ENCODE measurements around the gene PLCB2.

PLCB2 gene

GRCh38 chr15:40292246-40292645 is 15.5 kb downstream of the PLCB2 start:
- no peak overlapping the region for H3K4me3 ChIP-seq (ENCODE audit: low read length)
- no peak for TF ChIP-seq CTCF (IDR thresholded peaks at IDR 0.05; ENCODE audit: insufficient read depth, low read depth, low read length, missing control alignments)
- DNase-seq (ENCODE audit: low read depth) = no peak

- H3K4me3 ChIP-seq (ENCODE audit: low read length) = peak overlapping the region; percentile 1
- TF ChIP-seq CTCF (IDR thresholded peaks at IDR 0.05; ENCODE audit: insufficient read depth, low read depth, low read length, missing control alignments) = no peak
- peak; percentile 73 for DNase-seq (ENCODE audit: low read depth)
These were observed 16.7 kb downstream of the PLCB2 start for GRCh38 chr15:40290918-40291574.

GRCh38 chr15:40290545-40290917 is 17.2 kb downstream of the PLCB2 start:
- no peak for DNase-seq (ENCODE audit: low read depth)
- no peak overlapping the region for H3K4me3 ChIP-seq (ENCODE audit: low read length)
- TF ChIP-seq CTCF (IDR thresholded peaks at IDR 0.05; ENCODE audit: insufficient read depth, low read depth, low read length, missing control alignments) = no peak

- no peak overlapping the region for H3K4me3 ChIP-seq (ENCODE audit: low read length)
- TF ChIP-seq CTCF (IDR thresholded peaks at IDR 0.05; ENCODE audit: insufficient read depth, low read depth, low read length, missing control alignments) = no peak
These were observed 18.5 kb downstream of the PLCB2 start for GRCh38 chr15:40289140-40289775.

GRCh38 chr15:40287968-40288367 is 19.8 kb downstream of the PLCB2 start:
- H3K4me3 ChIP-seq (ENCODE audit: low read length) = no peak overlapping the region
- TF ChIP-seq CTCF (IDR thresholded peaks at IDR 0.05; ENCODE audit: insufficient read depth, low read depth, low read length, missing control alignments) = no peak

More at GRCh38 chr15:40289140-40289775, 18.5 kb downstream of the PLCB2 start:
- DNase-seq (ENCODE audit: low read depth) = peak; percentile 39

GRCh38 chr15:40287505-40287904 is 20.2 kb downstream of the PLCB2 start:
- no peak overlapping the region for H3K4me3 ChIP-seq (ENCODE audit: low read length)
- TF ChIP-seq CTCF (IDR thresholded peaks at IDR 0.05; ENCODE audit: insufficient read depth, low read depth, low read length, missing control alignments) = no peak
- no peak for DNase-seq (ENCODE audit: low read depth)

More at GRCh38 chr15:40287968-40288367, 19.8 kb downstream of the PLCB2 start:
- no peak for DNase-seq (ENCODE audit: low read depth)

GRCh38 chr15:40286794-40287193 is 20.9 kb downstream of the PLCB2 start:
- H3K4me3 ChIP-seq (ENCODE audit: low read length) = no peak overlapping the region
- TF ChIP-seq CTCF (IDR thresholded peaks at IDR 0.05; ENCODE audit: insufficient read depth, low read depth, low read length, missing control alignments) = no peak
- no peak for DNase-seq (ENCODE audit: low read depth)
